Esophagus muscularis mucosa (tissue), 4 donors: Measurements from ENCODE around the gene ARL6IP4. TPM values are rescaled to one million over a fixed set of nuclear protein-coding genes. Genes with fewer than 3 reads are reported as not detected.
A peak's percentile ranks its signal among the peaks of the same experiment; 100 is the strongest.

Experiments
- DNase-seq: peaks from one replicate; pipeline ENCODE4 v3.0.0-alpha.2; 2017; ENCODE audit errors: extremely low spot score
- H3K27ac ChIP-seq, 4 donors: fragments of 200-600 bp; sonication (generic); replicated peaks in 1 of 4; 1 replicate in 3 of 4; 2 replicates in 1 of 4; pipeline ENCODE4 v1.5.1; 2016 to 2019; ENCODE audit warnings: mild to moderate bottlenecking in 1 of 4
- H3K27me3 ChIP-seq, 4 donors: fragments of 200-600 bp; sonication (generic); one replicate each; pipeline versions ENCODE4 v1.5.1 to v1.6.0; 2016 to 2019
- H3K36me3 ChIP-seq, 4 donors: fragments of 200-600 bp; sonication (generic); one replicate each; pipeline ENCODE4 v1.5.1; 2016 to 2019
- H3K4me1 ChIP-seq, 4 donors: fragments of 200-600 bp; sonication (generic); one replicate each; pipeline ENCODE4 v1.5.1; 2016 to 2019
- H3K4me3 ChIP-seq, 4 donors: fragments of 200-600 bp; sonication (generic); 1 replicate in 2 of 4; 2 replicates in 2 of 4; pipeline ENCODE4 v1.5.1; 2016 to 2019; ENCODE audit warnings: mild to moderate bottlenecking in 4 of 4, moderate library complexity in 1 of 4
- H3K9me3 ChIP-seq, 4 donors: fragments of 200-600 bp; sonication (generic); 1 replicate in 3 of 4; 2 replicates in 1 of 4; pipeline ENCODE4 v1.5.1; 2016 to 2019
- CTCF ChIP-seq, 3 experiments: fragments of 200-600 bp in 2 of 3; fragments of 450-650 bp in 1 of 3; sonication (generic) in 2 of 3; IDR thresholded peaks; one replicate each; pipeline ENCODE4 v1.5.1; 2017 to 2019; ENCODE audit warnings: antibody characterized with exemption in 3 of 3, mild to moderate bottlenecking in 2 of 3, moderate library complexity in 1 of 3
- EP300 ChIP-seq: sonication (generic); formaldehyde crosslinking; IDR thresholded peaks from one replicate; pipeline ENCODE4 v1.6.1; 2017; ENCODE audit warnings: antibody characterized with exemption
- POLR2A ChIP-seq: fragments of 450-650 bp; IDR thresholded peaks from one replicate; pipeline ENCODE4 v1.6.1; 2017; ENCODE audit warnings: antibody characterized with exemption, moderate library complexity, mild to moderate bottlenecking, low read depth
- POLR2AphosphoS5 ChIP-seq, 2 donors: sonication (generic); formaldehyde crosslinking; IDR thresholded peaks; one replicate each; pipeline ENCODE4 v1.6.1; 2017; ENCODE audit warnings: antibody characterized with exemption in 2 of 2
- WGBS: methylation state at CpG from one replicate; pipeline ENCODE4 v1.1.5; 2018; 5-methylcytosine and 5-hydroxymethylcytosine counted together
- intact Hi-C: fragments of 100-400 bp; cut with DNase I; formaldehyde crosslinking; loops from one replicate; pipeline ENCODE4 v1.15.1; 2023
- total RNA-seq, 4 donors: library from RNA; depleted of rRNA; stranded (reverse); fragments of >200 nt; gene quantifications; one replicate each; pipeline versions ENCODE4 v1.1.0 to v1.2.1, GENCODE V29; 2016

The ARL6IP4 gene
- total RNA-seq, 4 donors from 2014 or later: 262 to 318 (median 288) TPM

GRCh38 chr12:122977153-122977552 is 3.3 kb upstream of the ARL6IP4 start:
- TF ChIP-seq POLR2A: no peak
- H3K4me3 ChIP-seq: no peak overlapping the region
- no peak overlapping the region for H3K27ac ChIP-seq
- no peaks in the 10 kb centered on the region for H3K9me3 ChIP-seq
- H3K36me3 ChIP-seq: peaks cover 0 to 29% (median 14%) of the 10 kb centered on the region in 4 donors
- 86% methylated on average over 6 of the region's 6 CpGs for WGBS
- H3K27me3 ChIP-seq: no peaks in the 10 kb centered on the region
- intact Hi-C loops: loop anchor here (10.0 kb wide), 1 partner anchor 178 kb away; the partner anchor contains the start of gene PITPNM2
- H3K4me1 ChIP-seq: peaks cover 45 to 71% (median 61%) of the 10 kb centered on the region in 4 donors
- DNase-seq: no peak

- no peak for DNase-seq
- Histone ChIP-seq H3K27me3 (no peaks in the 10 kb centered on the region), H3K4me1 (peaks cover 52 to 77% (median 68%) of the 10 kb centered on the region in 4 donors), H3K36me3 (peaks cover 0 to 35% (median 19%) of the 10 kb centered on the region in 4 donors), H3K27ac (no peak overlapping the region), H3K4me3 (no peak overlapping the region), H3K9me3 (no peaks in the 10 kb centered on the region)
- intact Hi-C loops: loop anchor here (10.0 kb wide), 1 partner anchor 177 kb away; the partner anchor contains the start of gene PITPNM2
- TF ChIP-seq EP300 (no peak), POLR2A (no peak), POLR2AphosphoS5 (IDR thresholded peaks at IDR 0.05) (no peak), CTCF (IDR thresholded peaks at IDR 0.05) (no peak)
- 93% methylated on average over 8 of the region's 9 CpGs for WGBS
Measured at GRCh38 chr12:122977655-122978392, 2.7 kb upstream of the ARL6IP4 start.

GRCh38 chr12:122978507-122978955 is 1.9 kb upstream of the ARL6IP4 start:
- peaks cover 59 to 84% (median 75%) of the 10 kb centered on the region in 4 donors for H3K4me1 ChIP-seq
- H3K4me3 ChIP-seq: no peak overlapping the region
- intact Hi-C loops: loop anchor here (10.0 kb wide), 1 partner anchor 176 kb away; the partner anchor contains the start of gene PITPNM2
- no peaks in the 10 kb centered on the region for H3K27me3 ChIP-seq
- no CpG with 5 or more reads among the region's 21 CpGs for WGBS
- no peak for DNase-seq
- no peaks in the 10 kb centered on the region for H3K9me3 ChIP-seq
- H3K36me3 ChIP-seq: peaks cover 0 to 41% (median 20%) of the 10 kb centered on the region in 4 donors
- H3K27ac ChIP-seq: no peak overlapping the region
- no peak for TF ChIP-seq CTCF (IDR thresholded peaks at IDR 0.05)

- H3K27ac ChIP-seq: peak overlapping the region in 2 of 4 donors; percentile 89
- peaks cover 66 to 84% (median 75%) of the 10 kb centered on the region in 4 donors for H3K4me1 ChIP-seq
Measured at GRCh38 chr12:122979001-122979907, 1.2 kb upstream of the ARL6IP4 start.

More at GRCh38 chr12:122979001-122979907, 1.2 kb upstream of the ARL6IP4 start:
- Histone ChIP-seq H3K9me3 (no peaks in the 10 kb centered on the region), H3K4me3 (peak overlapping the region; percentile 81 to 98 (median 92)), H3K27me3 (no peaks in the 10 kb centered on the region), H3K36me3 (peaks cover 0 to 41% (median 20%) of the 10 kb centered on the region in 4 donors)
- intact Hi-C loops: loop anchor here (10.0 kb wide), 1 partner anchor 176 kb away; the partner anchor contains the start of gene PITPNM2
- no peak for DNase-seq
- TF ChIP-seq POLR2A (no peak), CTCF (IDR thresholded peaks at IDR 0.05) (no peak), EP300 (no peak), POLR2AphosphoS5 (IDR thresholded peaks at IDR 0.05) (no peak)
- WGBS: 13% methylated on average over 3 of the region's 28 CpGs
